HepG2 (cell line): ENCODE data around the gene ISG20L2. TPM values are rescaled to one million over a fixed set of nuclear protein-coding genes. Genes with fewer than 3 reads are reported as not detected.
A peak's percentile ranks its signal among the peaks of the same experiment; 100 is the strongest.

ENCODE experiments used
- ZNF44 ChIP-seq: sonication (generic); formaldehyde crosslinking; IDR thresholded peaks from 2 replicates; pipeline ENCODE4 v1.5.1; 2020; ENCODE audit warnings: mild to moderate bottlenecking, missing genetic modification reagents
- polyA plus RNA-seq, 8 experiments: library from polyadenylated mRNA; depleted of rRNA in 3 of 8; stranded (reverse) in 7 of 8; unstranded in 1 of 8; fragments of >200 nt; fragmentation: Illumina TruSeq in 4 of 8; extraction: Trizol in 4 of 8; gene quantifications; 2 replicates each; pipeline versions ENCODE4 v1.2.1 to v1.2.3, GENCODE V29; 2011 to 2016; ENCODE audit warnings: low read depth in 4 of 8, missing spikeins in 1 of 8, mixed read lengths in 1 of 8; ENCODE audit not compliant: insufficient read depth in 1 of 8
- total RNA-seq, 5 experiments: library from RNA; depleted of rRNA; stranded (reverse); fragments of >200 nt; fragmentation: Illumina TruSeq; extraction: Trizol; gene quantifications; 2 replicates each; pipeline ENCODE4 v1.2.3, GENCODE V29; 2016; ENCODE audit warnings: low read depth in 1 of 5
- TF ChIP-seq, protein P1 (sequence below): sonication (generic); formaldehyde crosslinking; IDR thresholded peaks from 2 replicates; pipeline ENCODE4 v1.4.0; 2020; ENCODE audit warnings: missing genetic modification reagents

ISG20L2 gene
- total and polyA plus RNA-seq, 2 of the 13 experiments (the other 11 are each of a cell fraction or from before 2014, with no cell fraction given): 19.8 to 21.3 TPM

DNA sequence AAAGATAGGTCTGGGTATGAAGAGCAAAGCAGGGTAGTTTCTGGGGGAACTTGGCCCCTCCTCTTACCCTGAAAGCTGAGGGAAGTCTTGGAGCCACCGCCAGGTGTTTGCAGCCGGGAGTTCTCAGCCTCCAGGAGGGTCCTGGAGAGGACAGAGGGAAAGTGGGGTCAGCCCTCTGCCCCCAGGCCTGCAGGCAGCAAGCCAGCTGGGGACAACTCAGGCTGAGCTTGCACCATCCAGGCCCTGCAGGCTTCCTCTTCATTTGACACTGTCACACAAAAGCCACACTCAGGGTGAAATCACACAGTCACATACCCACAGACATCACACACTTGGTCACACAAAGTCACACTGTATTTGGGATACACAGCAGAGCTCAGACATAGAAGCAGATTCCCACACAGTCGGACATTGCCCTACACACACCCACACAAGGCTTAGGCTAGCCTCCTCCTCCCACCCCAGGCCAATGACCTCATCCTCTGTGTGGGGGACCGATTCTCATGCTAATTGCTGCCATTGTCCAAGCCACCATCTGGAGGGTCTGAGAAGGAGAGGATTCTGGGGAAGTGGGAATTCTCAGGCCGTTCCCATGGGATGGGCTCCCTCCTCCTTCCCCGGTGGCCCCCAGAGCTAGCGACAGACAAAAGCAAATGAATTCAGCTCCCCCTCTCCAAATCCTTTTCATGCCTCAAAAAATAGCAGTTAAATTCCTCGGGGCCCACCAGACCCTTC is 55.0 kb downstream of the ISG20L2 start (continued):
- TF ChIP-seq, protein P1, sequence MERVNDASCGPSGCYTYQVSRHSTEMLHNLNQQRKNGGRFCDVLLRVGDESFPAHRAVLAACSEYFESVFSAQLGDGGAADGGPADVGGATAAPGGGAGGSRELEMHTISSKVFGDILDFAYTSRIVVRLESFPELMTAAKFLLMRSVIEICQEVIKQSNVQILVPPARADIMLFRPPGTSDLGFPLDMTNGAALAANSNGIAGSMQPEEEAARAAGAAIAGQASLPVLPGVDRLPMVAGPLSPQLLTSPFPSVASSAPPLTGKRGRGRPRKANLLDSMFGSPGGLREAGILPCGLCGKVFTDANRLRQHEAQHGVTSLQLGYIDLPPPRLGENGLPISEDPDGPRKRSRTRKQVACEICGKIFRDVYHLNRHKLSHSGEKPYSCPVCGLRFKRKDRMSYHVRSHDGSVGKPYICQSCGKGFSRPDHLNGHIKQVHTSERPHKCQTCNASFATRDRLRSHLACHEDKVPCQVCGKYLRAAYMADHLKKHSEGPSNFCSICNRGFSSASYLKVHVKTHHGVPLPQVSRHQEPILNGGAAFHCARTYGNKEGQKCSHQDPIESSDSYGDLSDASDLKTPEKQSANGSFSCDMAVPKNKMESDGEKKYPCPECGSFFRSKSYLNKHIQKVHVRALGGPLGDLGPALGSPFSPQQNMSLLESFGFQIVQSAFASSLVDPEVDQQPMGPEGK (CRISPR knock-in tag): peak; percentile 36; the same call in 1 of the 2 replicates
- TF ChIP-seq ZNF44 (CRISPR knock-in tag): no peak

Other genes with a start within 250 kb of the ISG20L2 start
- 1.3 and 1.6 TPM in 2 replicates for gene MEF2D, start 228.0 kb downstream of the ISG20L2 start, total RNA-seq (2016; rRNA removed; fragmentation: Illumina TruSeq; extraction: Trizol)
- gene MEF2D, start 228.0 kb downstream of the ISG20L2 start, polyA plus RNA-seq (2011; rRNA removed): 3.9 and 4.8 TPM in 2 replicates
- 6.7 and 14.1 TPM in 2 replicates for gene IQGAP3, start 156.2 kb downstream of the ISG20L2 start, total RNA-seq (2016; rRNA removed; fragmentation: Illumina TruSeq; extraction: Trizol)
- 12.8 and 13.5 TPM in 2 replicates for gene IQGAP3, start 156.2 kb downstream of the ISG20L2 start, polyA plus RNA-seq (2011; rRNA removed)
- gene TTC24, start 149.0 kb downstream of the ISG20L2 start, total RNA-seq (2016; rRNA removed; fragmentation: Illumina TruSeq; extraction: Trizol): 0.13 and 0.15 TPM in 2 replicates
- gene TTC24, start 149.0 kb downstream of the ISG20L2 start, polyA plus RNA-seq (2011; rRNA removed): 0.18 and 0.30 TPM in 2 replicates
- gene NAXE, start 137.0 kb downstream of the ISG20L2 start, total RNA-seq (2016; rRNA removed; fragmentation: Illumina TruSeq; extraction: Trizol): 37.9 and 59.4 TPM in 2 replicates
- 35.0 and 39.4 TPM in 2 replicates for gene NAXE, start 137.0 kb downstream of the ISG20L2 start, polyA plus RNA-seq (2011; rRNA removed)
- 37.9 and 43.4 TPM in 2 replicates for gene GPATCH4, start 127.3 kb downstream of the ISG20L2 start, total RNA-seq (2016; rRNA removed; fragmentation: Illumina TruSeq; extraction: Trizol)
- gene GPATCH4, start 127.3 kb downstream of the ISG20L2 start, polyA plus RNA-seq (2011; rRNA removed): 19.2 and 20.0 TPM in 2 replicates
- not detected in 2 replicates for gene HAPLN2, start 109.4 kb downstream of the ISG20L2 start, total RNA-seq (2016; rRNA removed; fragmentation: Illumina TruSeq; extraction: Trizol)
- 0.09 TPM in 1 of 2 replicates, not detected in the other for gene HAPLN2, start 109.4 kb downstream of the ISG20L2 start, polyA plus RNA-seq (2011; rRNA removed)
- not detected in 2 replicates for gene BCAN, start 86.6 kb downstream of the ISG20L2 start, total RNA-seq (2016; rRNA removed; fragmentation: Illumina TruSeq; extraction: Trizol)
- not detected in 2 replicates for gene BCAN, start 86.6 kb downstream of the ISG20L2 start, polyA plus RNA-seq (2011; rRNA removed)
- 12.7 and 16.6 TPM in 2 replicates for gene NES, start 51.4 kb downstream of the ISG20L2 start, total RNA-seq (2016; rRNA removed; fragmentation: Illumina TruSeq; extraction: Trizol)
- 1.7 and 2.5 TPM in 2 replicates for gene NES, start 51.4 kb downstream of the ISG20L2 start, polyA plus RNA-seq (2011; rRNA removed)
- 0.21 and 0.60 TPM in 2 replicates for gene CRABP2, start 23.2 kb downstream of the ISG20L2 start, total RNA-seq (2016; rRNA removed; fragmentation: Illumina TruSeq; extraction: Trizol)
- 0.37 and 0.40 TPM in 2 replicates for gene CRABP2, start 23.2 kb downstream of the ISG20L2 start, polyA plus RNA-seq (2011; rRNA removed)
- 8.1 and 11.9 TPM in 2 replicates for gene METTL25B, start 297 bp downstream of the ISG20L2 start, total RNA-seq (2016; rRNA removed; fragmentation: Illumina TruSeq; extraction: Trizol)
- gene METTL25B, start 297 bp downstream of the ISG20L2 start, polyA plus RNA-seq (2011; rRNA removed): 24.0 and 26.3 TPM in 2 replicates
- gene MRPL24, start 12.3 kb upstream of the ISG20L2 start, total RNA-seq (2016; rRNA removed; fragmentation: Illumina TruSeq; extraction: Trizol): 42.9 and 45.7 TPM in 2 replicates
- 37.7 and 38.1 TPM in 2 replicates for gene MRPL24, start 12.3 kb upstream of the ISG20L2 start, polyA plus RNA-seq (2011; rRNA removed)
- gene HDGF, start 22.9 kb upstream of the ISG20L2 start, total RNA-seq (2016; rRNA removed; fragmentation: Illumina TruSeq; extraction: Trizol): 183 and 196 TPM in 2 replicates
- 128 and 156 TPM in 2 replicates for gene HDGF, start 22.9 kb upstream of the ISG20L2 start, polyA plus RNA-seq (2011; rRNA removed)
- gene PRCC, start 38.8 kb upstream of the ISG20L2 start, total RNA-seq (2016; rRNA removed; fragmentation: Illumina TruSeq; extraction: Trizol): 24.2 and 26.8 TPM in 2 replicates
- 40.5 and 46.3 TPM in 2 replicates for gene PRCC, start 38.8 kb upstream of the ISG20L2 start, polyA plus RNA-seq (2011; rRNA removed)
- gene SH2D2A, start 88.1 kb upstream of the ISG20L2 start, total RNA-seq (2016; rRNA removed; fragmentation: Illumina TruSeq; extraction: Trizol): 0.59 and 0.73 TPM in 2 replicates
- 0.56 and 0.57 TPM in 2 replicates for gene SH2D2A, start 88.1 kb upstream of the ISG20L2 start, polyA plus RNA-seq (2011; rRNA removed)
- gene INSRR, start 130.4 kb upstream of the ISG20L2 start, total RNA-seq (2016; rRNA removed; fragmentation: Illumina TruSeq; extraction: Trizol): not detected in 2 replicates
- gene INSRR, start 130.4 kb upstream of the ISG20L2 start, polyA plus RNA-seq (2011; rRNA removed): not detected in 2 replicates
- not detected in 2 replicates for gene NTRK1, start 132.1 kb upstream of the ISG20L2 start, total RNA-seq (2016; rRNA removed; fragmentation: Illumina TruSeq; extraction: Trizol)
- not detected in 2 replicates for gene NTRK1, start 132.1 kb upstream of the ISG20L2 start, polyA plus RNA-seq (2011; rRNA removed)
- 0.06 and 0.27 TPM in 2 replicates for gene PEAR1, start 165.0 kb upstream of the ISG20L2 start, total RNA-seq (2016; rRNA removed; fragmentation: Illumina TruSeq; extraction: Trizol)
- gene PEAR1, start 165.0 kb upstream of the ISG20L2 start, polyA plus RNA-seq (2011; rRNA removed): 0.39 and 0.41 TPM in 2 replicates
- gene LRRC71, start 191.9 kb upstream of the ISG20L2 start, total RNA-seq (2016; rRNA removed; fragmentation: Illumina TruSeq; extraction: Trizol): not detected in 2 replicates
- gene LRRC71, start 191.9 kb upstream of the ISG20L2 start, polyA plus RNA-seq (2011; rRNA removed): not detected in 2 replicates